HG03139 (cell line): ENCODE measurements around the gene VSIG8.
"Not testable (repeated sequence)": the region's sequence is repeated elsewhere in the genome, so short reads cannot be mapped to it uniquely, and the experiment has no call there.

ENCODE experiments used
- ATAC-seq: cut with Tn5 transposase; IDR thresholded peaks from one replicate; pipeline ENCODE4 v1.9.1; 2021; ENCODE audit not compliant: unreplicated experiment

The VSIG8 gene, protein sequence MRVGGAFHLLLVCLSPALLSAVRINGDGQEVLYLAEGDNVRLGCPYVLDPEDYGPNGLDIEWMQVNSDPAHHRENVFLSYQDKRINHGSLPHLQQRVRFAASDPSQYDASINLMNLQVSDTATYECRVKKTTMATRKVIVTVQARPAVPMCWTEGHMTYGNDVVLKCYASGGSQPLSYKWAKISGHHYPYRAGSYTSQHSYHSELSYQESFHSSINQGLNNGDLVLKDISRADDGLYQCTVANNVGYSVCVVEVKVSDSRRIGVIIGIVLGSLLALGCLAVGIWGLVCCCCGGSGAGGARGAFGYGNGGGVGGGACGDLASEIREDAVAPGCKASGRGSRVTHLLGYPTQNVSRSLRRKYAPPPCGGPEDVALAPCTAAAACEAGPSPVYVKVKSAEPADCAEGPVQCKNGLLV

DNA sequence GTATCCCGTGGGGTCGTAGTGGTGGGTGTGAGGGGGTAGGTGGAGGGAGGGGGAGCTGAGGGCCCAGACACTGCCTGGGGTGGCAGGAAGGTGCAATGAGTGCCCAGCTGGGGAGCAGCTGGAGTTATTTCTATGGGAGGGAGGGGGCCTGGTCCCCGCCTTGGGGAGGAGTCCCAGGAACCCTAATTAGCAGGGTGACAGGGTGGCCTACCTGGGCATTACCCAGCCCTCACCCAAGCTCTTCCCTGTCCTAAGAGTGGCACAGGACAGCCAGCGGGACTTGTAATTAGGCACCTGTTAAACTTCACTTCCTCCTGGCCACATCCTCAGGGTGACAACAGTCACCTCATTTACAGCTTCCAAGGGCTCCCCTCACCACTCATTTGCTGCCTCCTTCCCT is at the start of gene VSIG8:
VSIG8 (minus strand) TSS at position 101 of the 400 bp plus-strand sequence. CDS start 136 bp downstream, outside the sequence.
- no peak for ATAC-seq

DNA sequence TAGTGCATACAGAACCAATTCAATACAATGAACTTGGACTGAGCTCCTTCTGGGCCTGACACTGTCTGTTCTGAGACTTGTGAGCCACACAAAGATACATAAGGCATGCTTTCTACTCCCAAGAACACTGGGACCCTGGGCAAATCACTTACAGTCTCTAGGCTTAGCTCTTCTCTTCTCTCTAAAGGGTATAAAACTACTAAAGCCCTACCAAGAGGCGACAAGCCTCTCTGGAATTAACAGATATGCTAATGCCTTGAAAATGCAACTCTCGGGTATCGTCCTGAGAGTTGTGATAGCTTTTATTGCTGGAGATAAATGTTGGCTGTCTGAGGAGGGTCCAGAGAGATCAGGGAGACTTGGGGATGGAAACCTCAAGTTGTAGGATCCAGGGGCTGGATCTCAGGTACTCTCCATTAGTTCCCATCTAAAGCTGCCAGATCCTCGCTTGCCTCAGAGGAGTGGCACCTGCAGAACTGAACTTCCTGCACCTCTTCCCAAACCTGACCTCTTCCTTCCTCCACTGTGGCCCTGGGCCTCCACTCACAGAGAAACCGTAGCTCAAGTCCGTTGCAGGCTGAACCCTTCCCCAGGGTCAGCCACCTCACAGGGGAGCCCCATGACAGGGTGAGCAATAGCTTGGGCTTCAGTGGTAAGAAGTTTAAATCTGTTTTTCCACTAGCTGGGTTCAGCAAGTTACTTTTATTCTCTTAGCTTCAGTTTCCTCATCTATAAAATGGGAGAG is 49.0 kb upstream of the VSIG8 start:
- no peak for ATAC-seq

DNA sequence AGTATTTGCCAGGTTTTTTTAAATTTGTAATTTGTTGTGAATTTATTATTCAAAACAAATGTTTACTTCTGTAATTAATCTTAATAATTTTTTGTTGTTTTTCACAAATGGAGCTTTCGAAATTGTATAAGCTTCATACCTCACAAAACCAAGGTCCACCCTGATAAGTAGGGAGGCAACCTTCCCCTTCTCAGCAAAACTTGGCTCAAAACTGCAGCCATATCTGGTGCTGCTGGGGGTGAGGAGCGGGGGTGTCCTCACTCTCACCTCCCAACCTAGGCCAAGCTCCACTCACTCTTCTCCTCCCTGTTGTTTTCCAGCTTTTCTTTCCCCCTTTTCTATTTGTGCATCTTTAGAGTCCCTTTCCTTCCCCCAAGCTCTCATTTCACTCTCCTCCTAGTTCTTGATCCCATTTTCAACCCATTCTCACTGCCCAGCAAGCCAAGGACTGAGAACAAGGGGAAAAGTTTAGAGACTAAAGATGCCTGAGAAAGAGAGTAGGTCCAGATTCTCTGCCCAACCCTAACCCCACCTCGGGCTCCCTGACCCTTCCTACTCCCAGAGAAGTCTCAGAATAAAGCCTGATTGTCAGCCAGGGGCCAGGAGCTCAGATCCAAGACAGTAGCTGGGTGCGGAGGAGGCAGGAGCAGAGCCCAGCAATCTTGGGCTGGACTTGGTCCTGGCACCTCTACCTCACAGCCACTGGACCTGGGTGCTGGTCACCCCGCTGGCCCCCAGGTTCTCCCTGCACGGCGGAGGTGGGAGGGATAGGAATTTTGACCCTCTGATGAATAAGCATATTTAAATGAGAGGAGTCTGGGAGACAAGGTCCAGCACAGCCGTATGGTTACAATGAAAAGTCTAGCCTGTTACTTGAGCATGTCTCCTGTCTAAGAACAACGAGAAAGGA is 45.8 kb upstream of the VSIG8 start:
- ATAC-seq = no peak

DNA sequence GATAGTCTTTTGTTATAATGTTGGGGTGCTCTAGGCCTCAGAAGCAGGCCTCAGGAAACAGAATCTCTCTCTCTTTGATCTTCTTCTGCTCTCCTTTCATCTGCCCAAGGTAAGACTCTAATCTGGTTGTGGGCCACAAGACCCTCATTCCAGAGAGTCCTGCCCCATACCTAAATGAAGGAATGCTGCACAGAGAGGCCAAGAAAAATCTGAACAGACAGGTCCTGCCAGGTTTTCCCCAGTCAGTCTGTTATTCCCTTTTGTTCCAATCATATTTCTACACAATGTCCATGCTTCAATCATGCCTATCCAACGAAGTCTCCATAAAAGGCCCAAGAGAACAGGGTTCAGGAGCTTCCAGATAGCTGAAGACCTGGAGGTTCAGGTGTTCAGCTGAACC is 44.5 kb upstream of the VSIG8 start:
- ATAC-seq = no peak

DNA sequence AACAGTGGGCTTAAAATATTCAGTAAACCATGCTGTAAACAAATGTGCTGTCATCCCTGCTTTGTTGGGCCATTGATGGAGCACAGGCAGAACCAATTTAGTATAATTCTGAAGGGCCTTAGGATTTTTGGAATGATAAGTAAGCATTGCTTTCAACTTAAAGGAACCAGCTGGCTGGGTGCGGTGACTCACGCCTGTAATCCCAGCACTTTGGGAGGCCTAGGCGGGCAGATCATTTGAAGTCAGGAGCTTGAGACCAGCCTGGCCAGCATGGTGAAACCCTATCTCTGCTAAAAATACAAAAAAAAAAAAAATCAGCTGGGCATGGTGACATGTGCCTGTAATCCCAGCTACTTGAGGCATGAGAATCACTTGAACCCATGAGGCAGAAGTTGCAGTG is 41.6 kb upstream of the VSIG8 start:
- not testable (repeated sequence) for ATAC-seq

DNA sequence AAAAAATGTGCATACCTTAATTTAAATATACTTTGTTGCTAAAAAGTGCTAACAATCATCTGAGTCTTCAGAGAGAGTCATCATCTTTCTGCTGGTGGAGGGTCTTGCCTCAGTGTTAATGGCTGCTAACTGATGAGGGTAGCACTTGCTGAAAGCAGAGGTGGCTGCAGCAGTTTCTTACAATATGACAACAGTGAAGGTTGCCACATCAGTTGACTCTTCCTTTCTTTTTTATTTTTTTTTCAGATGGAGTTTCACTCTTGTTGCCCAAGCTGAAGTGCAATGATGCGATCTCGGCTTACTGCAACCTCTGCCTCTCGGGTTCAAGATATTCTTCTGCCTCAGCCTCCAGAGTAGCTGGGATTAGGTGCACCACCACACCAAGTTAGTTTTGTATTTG is 40.1 kb upstream of the VSIG8 start:
- ATAC-seq = no peak

DNA sequence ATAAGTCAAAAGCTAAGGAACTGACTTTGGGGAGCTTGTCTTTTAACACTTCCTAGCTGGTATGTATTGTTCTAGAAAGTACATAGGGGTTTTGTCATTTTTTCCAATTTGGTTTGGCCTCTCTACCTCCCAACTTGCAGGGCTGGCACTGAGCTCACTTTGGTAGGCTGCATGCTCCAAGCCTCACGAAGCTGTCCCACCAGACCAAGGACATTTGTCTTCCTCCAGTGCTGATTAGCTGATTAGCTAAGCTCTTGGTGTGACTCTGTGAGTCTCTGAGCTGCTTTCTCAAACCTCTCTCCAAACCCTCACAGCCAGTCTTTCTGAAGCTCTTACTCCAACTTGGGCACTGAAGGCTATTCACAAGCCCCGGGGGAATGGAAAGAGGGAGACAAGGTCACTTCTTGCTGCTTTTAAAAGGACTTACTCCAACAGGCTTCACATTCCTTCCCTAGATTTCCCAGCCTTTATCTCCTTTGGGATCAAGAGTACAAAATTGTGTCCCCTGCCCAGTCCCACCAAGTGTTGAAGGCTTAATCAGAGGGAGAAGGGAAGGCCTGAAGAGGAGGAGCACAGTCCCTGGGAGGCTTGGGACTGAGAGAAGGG is 38.4 kb upstream of the VSIG8 start:
- ATAC-seq = no peak

DNA sequence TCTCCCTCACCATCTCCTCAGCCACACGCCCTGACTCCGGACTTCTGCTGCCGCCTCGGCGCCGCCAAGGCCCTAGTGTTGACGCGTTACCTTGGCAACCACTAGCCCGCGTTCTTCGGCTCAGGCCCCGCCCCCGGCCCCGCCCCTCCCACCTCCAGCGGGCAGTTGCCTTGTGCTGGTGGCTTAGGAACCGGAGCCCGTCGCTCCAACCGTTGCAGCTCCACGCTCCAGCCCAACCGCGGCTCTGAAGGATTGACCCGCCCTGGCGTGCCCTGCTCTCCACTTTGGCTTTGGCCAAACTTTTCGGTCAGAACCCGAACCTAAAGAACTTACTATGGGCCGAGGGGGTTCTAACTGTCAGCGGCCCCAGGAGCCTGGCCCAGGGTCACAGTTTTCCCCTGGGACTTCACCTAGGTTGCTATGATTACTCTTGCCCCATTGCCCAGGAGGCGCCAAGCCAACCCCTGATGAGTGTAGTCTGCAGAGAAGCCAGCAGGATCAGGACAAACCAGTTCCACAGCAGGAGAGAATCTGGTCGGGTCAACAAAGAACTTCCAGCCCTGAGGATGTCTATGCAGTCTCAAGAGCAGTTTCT is 37.7 kb upstream of the VSIG8 start, which contains the start of gene CFAP45:
CFAP45 (minus strand) TSS at position 80 of the 595 bp plus-strand sequence; CDS start at position 13, 67 bp downstream.
- no peak for ATAC-seq

DNA sequence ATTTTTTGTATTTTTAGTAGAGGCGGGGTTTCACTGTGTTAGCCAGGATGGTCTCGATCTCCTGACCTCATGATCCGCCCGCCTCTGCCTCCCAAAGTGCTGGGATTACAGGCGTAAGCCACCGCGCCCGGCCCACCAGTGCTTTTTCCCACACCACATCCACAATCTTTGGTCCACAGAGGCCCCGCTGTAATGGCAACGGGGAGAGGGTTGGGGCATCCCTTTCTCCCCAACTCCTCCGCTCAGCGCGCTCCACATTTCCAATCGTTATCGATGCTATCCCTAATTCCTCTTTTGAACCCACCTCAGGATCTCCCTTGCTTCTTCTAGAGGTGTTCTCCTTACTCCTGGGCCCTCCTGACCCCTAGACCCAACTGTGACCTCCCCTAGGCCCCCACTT is 37.2 kb upstream of the VSIG8 start:
- not testable (repeated sequence) for ATAC-seq

DNA sequence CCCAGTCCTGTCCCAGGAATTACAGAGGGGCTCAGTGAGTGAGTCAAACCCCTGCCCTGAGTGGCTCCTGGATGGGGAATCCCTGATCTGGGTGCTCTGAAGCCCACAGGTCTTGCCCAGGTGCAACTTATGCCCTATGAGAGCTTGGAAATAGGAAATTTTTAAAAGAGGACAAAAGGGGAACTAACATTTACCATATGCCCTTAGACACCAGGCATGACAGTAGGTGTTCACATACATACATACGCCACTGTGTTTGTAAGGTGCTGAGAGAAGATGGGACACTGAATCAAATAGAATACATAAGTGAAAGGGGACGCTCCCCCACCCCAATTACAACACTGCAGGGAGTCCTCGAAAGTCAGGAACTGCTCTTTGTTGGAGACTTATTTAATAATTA is 36.1 kb upstream of the VSIG8 start:
- ATAC-seq = no peak

DNA sequence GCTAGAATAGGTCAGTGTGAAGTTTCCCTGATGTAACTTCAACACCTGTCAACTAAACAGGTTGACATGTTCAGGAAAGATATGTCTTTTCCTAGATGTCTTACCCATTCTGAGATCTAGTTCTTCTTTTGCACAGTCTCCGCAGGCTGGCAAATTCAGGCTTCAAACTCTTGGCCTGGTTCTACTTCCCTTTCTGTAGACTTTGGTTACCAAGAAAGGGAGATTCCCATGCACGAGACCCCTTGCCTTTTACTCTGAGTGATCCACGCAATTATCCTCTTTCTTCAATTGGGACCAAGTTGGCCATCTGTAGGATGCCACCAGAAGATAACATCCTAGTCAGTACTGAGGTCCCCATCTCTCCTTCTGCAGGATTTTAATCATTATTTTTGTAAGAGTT is 35.5 kb upstream of the VSIG8 start:
- ATAC-seq = no peak

DNA sequence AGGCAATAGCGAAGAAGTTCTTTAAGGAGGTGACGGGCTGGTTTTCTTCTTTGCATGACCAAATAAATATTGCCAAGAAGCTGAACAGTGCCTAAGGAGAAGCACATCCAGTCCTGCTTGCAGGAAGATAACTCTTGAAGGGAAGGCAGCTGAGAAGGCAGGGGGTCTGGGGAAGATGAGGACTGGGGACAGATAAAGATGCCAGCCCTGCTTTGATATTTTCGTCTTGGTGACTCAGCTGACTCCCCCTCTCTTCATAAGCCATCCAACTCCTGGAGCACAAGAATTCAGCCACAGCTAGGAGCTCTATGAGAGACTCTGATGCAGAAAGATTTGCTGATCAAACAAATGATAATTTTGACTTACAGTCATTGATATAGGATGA is 34.1 kb upstream of the VSIG8 start:
- no peak for ATAC-seq

DNA sequence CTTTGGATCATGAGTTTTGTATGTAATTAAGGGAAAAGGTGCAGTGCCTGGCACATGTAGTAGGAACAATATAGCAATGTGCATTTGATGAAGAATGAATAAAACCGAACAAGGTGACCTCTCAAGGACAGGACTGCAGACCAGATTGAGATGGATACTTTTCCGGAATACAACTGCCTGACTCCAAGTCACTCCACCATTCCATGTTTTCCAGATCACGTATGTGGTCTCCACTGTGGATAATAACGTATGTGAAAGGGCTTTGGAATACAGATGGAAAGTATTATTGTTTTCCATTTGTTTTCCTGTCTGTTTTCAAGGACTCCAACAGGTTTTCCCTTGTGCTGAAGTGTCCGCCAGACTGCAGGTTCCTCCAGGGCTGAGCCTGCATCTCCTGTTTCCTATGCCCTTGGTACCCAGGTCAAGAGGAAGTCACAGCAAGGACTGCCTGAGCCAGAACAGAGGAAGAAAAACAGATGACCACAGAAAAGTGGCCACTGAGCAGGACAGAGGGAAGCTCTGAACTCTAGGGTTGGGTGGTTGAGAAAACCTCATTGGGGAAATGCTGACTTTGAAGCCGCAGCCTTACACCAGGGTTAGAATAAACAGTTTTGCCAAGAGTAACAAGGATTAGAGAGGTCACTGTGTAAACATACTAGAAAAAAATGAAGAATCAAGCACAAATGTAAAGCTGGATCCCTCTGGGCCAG is 33.5 kb upstream of the VSIG8 start:
- ATAC-seq = no peak

DNA sequence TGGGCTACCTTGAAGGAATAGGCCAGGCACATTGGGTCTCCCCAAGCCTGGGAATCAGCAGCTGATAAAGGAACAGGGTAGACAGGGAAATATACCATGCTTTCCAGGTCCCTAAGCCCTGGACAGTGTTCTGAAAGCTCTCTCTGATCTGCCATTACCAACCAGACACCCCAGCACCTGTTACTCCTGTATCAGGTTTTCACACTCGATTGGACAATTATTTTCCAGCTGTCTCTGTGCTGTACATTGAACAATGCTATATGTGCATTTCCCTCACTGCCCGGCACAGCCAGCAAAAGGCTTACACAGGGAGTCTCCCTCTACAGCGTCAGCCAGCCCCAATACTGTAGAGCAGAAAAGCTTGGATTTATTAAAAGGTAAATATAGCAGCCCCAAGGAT is 32.8 kb upstream of the VSIG8 start:
- no peak for ATAC-seq

DNA sequence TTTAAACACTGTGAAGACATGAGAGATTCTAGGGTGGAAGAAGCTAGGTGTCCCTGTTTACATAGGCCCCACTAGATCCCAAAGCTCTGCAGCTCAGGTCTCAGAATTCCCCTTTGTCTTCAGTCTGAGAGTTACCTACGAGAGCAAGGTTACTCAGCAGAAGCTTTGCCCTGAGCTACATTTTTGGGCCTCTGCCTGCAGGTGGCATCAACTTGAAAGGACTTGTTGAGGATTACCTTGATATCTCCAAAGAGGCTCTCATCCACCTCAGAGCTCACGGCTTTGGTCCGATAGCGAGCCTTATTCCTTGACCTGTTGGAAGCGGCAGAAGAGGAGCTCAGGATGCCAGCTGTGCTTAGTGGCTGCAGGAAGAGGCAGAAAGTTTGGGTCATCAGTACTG is 30.5 kb upstream of the VSIG8 start:
- ATAC-seq = no peak

DNA sequence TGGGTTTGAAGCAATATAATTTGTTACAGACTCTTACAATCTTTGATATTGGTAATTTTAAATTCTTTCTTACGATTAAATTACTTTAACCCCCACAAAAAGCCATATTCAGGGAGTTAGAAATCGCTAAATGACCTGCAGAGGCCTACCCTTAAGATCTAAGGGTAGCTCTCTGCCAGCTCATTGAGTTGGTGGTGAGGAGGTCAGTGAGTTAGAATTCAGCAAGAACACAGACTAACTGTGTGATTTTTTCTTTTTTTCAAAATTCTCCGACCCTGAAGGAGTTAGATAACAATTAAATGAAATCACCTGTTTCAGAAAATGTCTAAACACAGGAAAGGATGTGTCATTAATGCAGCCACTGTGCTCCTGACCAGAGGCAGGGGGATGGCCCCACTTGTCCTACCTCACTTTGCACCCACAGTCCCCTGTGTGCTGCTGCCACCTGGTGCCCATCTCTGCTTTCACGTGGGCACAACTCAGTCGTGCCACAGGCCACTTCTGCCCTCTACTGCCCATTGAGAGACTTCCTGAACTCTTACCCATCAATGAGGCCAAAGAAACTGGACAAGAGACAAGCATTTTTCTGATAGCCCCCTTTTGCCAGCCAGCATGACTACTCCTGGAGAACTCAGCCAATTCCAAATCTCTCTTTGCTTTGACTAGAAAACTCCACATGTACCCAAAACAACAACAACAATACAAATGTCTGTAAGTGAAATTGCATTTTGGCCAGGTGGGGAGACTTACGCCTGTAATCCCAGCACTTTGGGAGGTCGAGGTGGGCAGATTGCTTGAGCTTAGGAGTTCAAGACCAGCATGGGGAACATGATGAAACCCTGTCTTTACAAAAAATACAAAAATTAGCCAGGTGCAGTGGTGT is 29.1 kb upstream of the VSIG8 start:
- peak; percentile 61 for ATAC-seq

DNA sequence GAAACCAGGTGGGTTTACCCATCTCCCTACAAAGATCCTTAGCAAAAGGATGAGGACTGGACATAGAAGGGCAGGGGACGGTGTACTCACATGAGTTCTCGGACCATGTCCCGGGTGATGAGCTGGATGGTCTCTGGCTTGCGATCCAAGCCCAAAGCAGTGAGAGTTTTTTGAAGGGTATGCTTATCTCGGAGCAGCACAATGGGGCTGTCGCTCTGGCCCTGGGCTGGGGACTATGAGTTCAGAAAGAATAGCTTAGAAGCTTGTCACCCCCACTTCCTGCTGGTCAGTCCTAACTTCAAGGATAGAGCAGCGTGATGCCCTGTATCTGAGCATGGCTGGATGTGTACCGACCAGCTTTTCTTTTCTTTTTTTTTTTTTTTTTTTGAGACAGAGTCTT is 27.9 kb upstream of the VSIG8 start:
- no peak for ATAC-seq

DNA sequence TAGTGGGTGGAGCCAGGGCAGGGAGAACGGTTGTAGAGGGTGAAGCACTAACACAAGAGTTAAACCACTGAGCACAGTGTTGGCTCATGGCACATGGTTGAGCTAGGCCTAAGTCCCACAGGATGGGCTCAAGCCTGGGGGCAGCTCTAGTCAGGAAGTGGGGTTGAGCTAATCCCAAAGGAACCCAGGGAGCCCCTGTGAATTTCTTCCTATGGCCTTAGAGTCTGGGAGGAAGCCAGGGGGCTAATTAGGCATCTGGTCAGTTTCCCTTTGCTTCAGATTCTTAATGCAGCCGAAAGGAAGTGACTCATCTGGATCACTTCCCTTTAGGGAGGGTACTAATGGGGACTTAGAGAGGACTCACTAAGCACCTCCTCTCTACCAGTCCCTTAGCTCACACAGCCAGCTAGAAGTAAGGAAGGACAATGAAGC is 27.4 kb upstream of the VSIG8 start:
- peak; percentile 95 for ATAC-seq

DNA sequence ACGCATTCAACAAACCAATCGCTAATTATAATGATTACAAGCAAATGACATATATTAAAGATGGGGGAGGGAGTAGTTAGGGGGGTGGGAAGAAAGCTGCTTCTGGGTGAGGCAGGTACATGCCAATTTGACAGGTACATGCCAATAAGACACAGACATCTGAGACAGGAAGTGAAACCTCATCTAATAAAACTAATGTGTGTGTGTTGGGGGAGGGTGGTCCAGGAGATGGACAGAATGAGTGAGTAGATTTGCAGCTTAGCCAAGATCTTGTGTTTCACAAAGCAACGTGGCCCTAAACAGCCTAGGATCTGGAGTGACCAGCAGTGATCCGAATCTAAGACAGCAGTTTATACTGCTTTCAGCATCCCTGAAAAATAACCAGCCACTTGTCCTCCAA is 26.7 kb upstream of the VSIG8 start:
- ATAC-seq = no peak
